ENCODE results near the gene TTC16.

DNA sequence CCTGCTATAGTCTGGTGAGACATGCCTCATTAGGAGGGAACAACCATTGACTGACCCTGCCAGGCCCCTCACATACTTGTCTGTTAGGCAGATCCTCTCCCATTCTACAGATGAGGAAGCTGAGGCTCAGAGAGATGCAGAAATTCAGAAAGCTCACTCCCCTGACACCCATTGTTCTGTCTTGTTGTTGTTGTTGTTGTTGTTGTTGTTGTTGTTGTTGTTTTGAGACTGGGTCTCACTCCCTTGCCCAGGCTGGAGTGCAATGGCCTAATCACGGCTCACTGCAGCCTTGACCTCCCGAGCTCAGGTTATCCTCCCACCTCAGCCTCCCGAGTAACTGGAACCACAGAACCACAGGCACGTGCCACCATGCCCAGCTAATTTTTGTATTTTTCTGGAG lies 22.2 kb upstream of the TTC16 start:
- TF ChIP-seq EP300 (IDR thresholded peaks at IDR 0.05) (no peak), POLR2A (IDR thresholded peaks at IDR 0.05) (no peak), POLR2AphosphoS5 (IDR thresholded peaks at IDR 0.05) (no peak)
- TF ChIP-seq, protein P1, sequence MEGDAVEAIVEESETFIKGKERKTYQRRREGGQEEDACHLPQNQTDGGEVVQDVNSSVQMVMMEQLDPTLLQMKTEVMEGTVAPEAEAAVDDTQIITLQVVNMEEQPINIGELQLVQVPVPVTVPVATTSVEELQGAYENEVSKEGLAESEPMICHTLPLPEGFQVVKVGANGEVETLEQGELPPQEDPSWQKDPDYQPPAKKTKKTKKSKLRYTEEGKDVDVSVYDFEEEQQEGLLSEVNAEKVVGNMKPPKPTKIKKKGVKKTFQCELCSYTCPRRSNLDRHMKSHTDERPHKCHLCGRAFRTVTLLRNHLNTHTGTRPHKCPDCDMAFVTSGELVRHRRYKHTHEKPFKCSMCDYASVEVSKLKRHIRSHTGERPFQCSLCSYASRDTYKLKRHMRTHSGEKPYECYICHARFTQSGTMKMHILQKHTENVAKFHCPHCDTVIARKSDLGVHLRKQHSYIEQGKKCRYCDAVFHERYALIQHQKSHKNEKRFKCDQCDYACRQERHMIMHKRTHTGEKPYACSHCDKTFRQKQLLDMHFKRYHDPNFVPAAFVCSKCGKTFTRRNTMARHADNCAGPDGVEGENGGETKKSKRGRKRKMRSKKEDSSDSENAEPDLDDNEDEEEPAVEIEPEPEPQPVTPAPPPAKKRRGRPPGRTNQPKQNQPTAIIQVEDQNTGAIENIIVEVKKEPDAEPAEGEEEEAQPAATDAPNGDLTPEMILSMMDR (IDR thresholded peaks at IDR 0.05), result no peak

All from sigmoid colon (tissue), 4 donors.